Frontal cortex (tissue), 4 donors: ENCODE measurements around the gene MAPK14. TPM values are rescaled to one million over a fixed set of nuclear protein-coding genes. Genes with fewer than 3 reads are reported as not detected.

Experiments used
- DNase-seq, 2 donors: peaks; one replicate each; pipeline ENCODE4 v3.0.0; 2012; ENCODE audit warnings: low spot score in 2 of 2
- FAIRE-seq: peaks from 2 replicates; lab custom pipeline; 2012; peaks lifted over from hg19 to GRCh38; lab: Jason Lieb, UNC
- total RNA-seq: library from RNA; depleted of rRNA; stranded (reverse); fragments of >200 nt; gene quantifications from one replicate; pipeline ENCODE4 v1.2.3, GENCODE V29; 2014
- donor health status: control.
- donor health status: control.
- donor health status: control.

Gene MAPK14
- total RNA-seq, 1 donor from 2014 or later, result 34.2 TPM

- DNase-seq (no peak), FAIRE-seq (no peak)
These were observed 122.7 kb downstream of the MAPK14 start for GRCh38 chr6:36150283-36150682.

- no peak for DNase-seq
- no peak for FAIRE-seq
These were observed 126.7 kb downstream of the MAPK14 start for GRCh38 chr6:36154286-36154685.

GRCh38 chr6:36155662-36156061 is 128.1 kb downstream of the MAPK14 start:
- no peak for FAIRE-seq
- DNase-seq, result no peak

- FAIRE-seq (no peak), DNase-seq (no peak)
These were observed 132.6 kb downstream of the MAPK14 start for GRCh38 chr6:36160147-36160760.

Other genes with a start within 250 kb of the MAPK14 start
- gene CLPSL1, start 246.8 kb upstream of the MAPK14 start, total RNA-seq, result not detected
- gene CLPS, start 230.5 kb upstream of the MAPK14 start, total RNA-seq, result not detected
- 0.82 TPM for gene LHFPL5, start 222.5 kb upstream of the MAPK14 start, total RNA-seq
- gene SRPK1, start 106.7 kb upstream of the MAPK14 start, total RNA-seq, result 128 TPM
- gene SLC26A8, start 3.2 kb upstream of the MAPK14 start, total RNA-seq, result 5.7 TPM
- gene MAPK13, start 102.7 kb downstream of the MAPK14 start, total RNA-seq, result 1.2 TPM
- 17.9 TPM for gene BRPF3, start 168.9 kb downstream of the MAPK14 start, total RNA-seq
- gene PNPLA1, start 242.3 kb downstream of the MAPK14 start, total RNA-seq, result not detected